ENCODE results near the gene ACTL7B.

DNA sequence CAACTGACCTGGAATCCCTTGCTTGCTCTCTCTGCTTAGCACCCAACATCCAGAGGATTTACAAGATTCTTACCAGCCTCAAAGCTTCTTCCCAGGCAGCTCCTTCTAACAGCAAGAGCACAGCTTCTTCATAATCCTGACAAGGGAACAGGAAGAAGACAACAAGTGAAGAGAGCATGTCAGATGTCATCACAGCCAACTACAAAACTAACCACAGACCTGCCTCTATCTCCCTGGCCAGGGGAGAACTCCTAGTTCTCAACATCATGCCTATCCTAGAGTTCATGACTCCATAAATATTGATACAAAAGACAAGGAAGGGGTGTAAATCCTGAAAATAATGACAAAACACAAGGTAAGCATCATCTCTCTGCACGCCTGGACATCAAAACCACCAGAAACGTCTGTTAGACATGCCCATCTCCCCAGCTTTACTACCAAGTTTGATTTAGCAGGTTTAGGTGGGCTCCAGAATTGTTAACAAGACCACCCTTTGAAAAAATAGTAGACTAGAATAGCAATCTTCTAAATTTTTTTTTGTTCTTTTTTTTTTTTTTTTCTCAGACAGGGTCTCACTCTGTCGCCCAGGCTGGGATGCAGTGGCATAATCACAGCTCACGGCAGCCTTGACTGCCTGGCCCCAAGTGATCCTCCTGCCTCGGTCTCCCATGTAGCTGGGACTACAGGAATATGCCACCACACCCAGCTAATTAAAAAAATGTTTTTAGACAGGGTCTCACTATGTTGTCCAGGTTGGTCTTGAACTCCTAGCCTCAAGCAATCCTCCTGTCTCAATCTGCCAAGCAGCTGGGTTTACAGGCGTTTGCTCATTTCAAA is 26.5 kb upstream of the ACTL7B start:
- TF ChIP-seq, protein P1, sequence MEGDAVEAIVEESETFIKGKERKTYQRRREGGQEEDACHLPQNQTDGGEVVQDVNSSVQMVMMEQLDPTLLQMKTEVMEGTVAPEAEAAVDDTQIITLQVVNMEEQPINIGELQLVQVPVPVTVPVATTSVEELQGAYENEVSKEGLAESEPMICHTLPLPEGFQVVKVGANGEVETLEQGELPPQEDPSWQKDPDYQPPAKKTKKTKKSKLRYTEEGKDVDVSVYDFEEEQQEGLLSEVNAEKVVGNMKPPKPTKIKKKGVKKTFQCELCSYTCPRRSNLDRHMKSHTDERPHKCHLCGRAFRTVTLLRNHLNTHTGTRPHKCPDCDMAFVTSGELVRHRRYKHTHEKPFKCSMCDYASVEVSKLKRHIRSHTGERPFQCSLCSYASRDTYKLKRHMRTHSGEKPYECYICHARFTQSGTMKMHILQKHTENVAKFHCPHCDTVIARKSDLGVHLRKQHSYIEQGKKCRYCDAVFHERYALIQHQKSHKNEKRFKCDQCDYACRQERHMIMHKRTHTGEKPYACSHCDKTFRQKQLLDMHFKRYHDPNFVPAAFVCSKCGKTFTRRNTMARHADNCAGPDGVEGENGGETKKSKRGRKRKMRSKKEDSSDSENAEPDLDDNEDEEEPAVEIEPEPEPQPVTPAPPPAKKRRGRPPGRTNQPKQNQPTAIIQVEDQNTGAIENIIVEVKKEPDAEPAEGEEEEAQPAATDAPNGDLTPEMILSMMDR (conservative IDR thresholded peaks at IDR 0.05 in 1 of 2, IDR thresholded peaks at IDR 0.05 in 1 of 2; ENCODE audit: low read depth in 1 of 2, low read length in 2 of 2), result no peak
- TF ChIP-seq EZH2 (IDR thresholded peaks at IDR 0.05; ENCODE audit: low read length, missing control alignments), result no peak
